ENCODE data around the gene NDUFB3. TPM values are rescaled to one million over a fixed set of nuclear protein-coding genes. Genes with fewer than 3 reads are reported as not detected.
A peak's percentile ranks its signal among the peaks of the same experiment; 100 is the strongest.
"Not testable (repeated sequence)": the region's sequence is repeated elsewhere in the genome, so short reads cannot be mapped to it uniquely, and the experiment has no call there.

The NDUFB3 gene
- 238 and 435 TPM in 2 replicates for total RNA-seq (2014; rRNA removed; shearing (Covaris generic))

- DNase-seq (ENCODE audit: low spot score): peak; percentile 91
Measured at GRCh38 chr2:201071479-201072200, at the start of gene NDUFB3, which contains the start of gene HYCC2. NDUFB3 (plus strand) TSS chr2:201072001; CDS start chr2:201078883, 6,882 bp downstream. HYCC2 (minus strand) TSS chr2:201071671; CDS start chr2:201024009, 47,662 bp downstream.

DNA sequence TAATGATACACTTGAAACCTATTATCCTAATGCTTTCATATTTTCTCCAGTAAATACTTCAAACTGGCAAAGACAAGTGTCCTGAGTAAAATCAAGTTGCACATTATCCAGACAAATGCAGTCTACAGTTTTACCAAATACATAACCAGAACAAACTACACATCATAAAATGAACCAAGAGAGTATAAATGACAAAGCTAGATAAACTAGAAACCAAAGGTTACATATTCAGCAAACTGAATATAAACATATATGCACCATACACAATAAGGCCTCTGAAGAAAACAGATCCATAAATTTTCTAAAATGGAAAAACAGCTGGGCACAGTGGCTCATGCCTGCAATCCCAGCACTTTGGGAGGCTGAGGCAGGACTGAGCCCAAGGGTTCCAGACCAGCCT, 47.3 kb upstream of the NDUFB3 start:
- no peak for DNase-seq (ENCODE audit: low spot score)

GRCh38 chr2:201034355-201034754, 37.4 kb upstream of the NDUFB3 start:
- DNase-seq (ENCODE audit: low spot score): not testable (repeated sequence)

DNA sequence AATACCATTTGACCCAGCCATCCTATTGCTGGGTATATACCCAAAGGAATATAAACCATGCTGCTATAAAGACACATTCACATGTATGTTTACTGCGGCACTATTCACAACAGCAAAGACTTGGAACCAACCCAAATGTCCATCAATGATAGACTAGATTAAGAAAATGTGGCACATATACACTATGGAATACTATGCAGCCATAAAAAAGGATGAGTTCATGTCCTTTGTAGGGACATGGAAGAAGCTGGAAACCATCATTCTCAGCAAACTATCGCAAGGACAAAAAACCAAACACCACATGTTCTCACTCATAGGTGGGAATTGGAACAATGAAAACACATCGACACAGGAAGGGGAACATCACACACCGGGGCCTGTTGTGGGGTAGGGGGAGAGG, 33.4 kb upstream of the NDUFB3 start:
- DNase-seq (ENCODE audit: low spot score): not testable (repeated sequence)

- no peak for DNase-seq (ENCODE audit: low spot score)
Measured at GRCh38 chr2:201038855-201039254, 32.9 kb upstream of the NDUFB3 start.

GRCh38 chr2:201040867-201041628, 30.8 kb upstream of the NDUFB3 start:
- no peak for DNase-seq (ENCODE audit: low spot score)

DNA sequence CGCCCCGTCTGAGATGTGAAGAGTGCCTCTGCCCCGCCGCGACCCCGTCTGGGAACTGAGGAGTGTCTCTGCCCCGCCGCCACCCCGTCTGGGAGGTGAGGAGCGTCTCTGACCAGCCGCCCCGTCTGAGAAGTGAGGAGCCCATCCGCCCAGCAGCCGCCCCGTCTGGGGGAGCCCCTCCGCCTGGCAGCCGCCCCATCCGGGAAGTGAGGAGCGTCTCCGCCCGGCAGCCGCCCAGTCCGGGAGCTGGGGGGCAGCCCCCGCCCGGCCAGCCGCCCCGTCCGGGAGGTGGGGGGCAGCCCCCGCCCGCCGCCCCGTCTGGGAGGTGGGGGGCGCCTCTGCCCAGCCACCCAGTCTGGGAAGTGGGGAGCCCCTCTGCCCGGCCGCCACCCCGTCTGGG, 29.4 kb upstream of the NDUFB3 start:
- not testable (repeated sequence) for DNase-seq (ENCODE audit: low spot score)

DNA sequence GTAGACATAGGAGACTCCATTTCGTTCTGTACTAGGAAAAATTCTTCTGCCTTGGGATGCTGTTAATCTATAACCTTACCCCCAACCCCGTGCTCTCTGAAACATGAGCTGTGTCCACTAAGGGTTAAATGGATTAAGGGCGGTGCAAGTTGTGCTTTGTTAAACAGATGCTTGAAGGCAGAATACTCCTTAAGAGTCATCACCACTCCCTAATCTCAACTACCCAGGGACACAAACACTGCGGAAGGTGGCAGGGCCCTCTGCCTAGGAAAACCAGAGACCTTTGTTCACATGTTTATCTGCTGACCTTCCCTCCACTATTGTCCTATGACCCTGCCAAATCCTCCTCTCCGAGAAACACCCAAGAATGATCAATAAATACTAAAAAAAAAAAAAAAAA, 28.8 kb upstream of the NDUFB3 start:
- DNase-seq (ENCODE audit: low spot score): not testable (repeated sequence)

DNA sequence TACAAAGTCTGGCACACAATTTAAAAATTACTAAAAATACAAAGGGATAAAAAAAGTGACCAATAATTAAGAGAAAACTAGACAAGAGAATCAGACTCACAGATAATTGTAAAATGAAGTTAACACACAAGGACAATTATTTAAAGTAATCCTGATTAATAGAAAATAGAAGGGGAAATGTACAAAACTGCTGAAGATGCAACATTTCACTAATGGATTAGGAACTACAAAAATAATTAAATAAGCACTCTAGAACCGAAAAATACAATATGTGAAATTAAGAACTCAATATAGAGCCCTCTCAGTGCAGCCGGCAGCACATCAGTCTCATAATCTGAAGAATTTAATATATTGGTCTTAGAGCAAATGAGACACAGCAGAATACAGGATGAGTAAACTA, 24.9 kb upstream of the NDUFB3 start:
- no peak for DNase-seq (ENCODE audit: low spot score)

- no peak for DNase-seq (ENCODE audit: low spot score)
Measured at GRCh38 chr2:201049455-201049854, 22.3 kb upstream of the NDUFB3 start.

DNA sequence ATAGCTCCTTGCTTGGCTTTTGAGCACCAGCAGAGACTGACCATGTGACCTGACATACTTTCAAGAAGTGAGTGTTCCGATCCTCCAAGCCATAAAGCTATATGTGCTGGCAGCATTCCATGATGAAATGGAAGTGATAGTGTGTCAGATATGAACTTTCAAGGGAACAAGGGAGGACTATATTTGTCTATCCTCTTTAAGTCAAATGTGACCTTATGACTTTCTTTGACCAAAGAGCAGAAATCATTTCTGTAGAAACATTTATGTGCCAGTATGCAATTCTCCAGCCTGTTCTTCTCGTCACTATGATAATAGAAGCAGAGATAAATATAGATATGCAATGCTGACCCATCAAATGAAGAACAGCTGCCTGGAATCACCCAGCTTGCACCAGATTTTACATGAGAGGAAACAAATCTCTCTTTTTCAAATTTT, 14.7 kb upstream of the NDUFB3 start:
- DNase-seq (ENCODE audit: low spot score): no peak

DNA sequence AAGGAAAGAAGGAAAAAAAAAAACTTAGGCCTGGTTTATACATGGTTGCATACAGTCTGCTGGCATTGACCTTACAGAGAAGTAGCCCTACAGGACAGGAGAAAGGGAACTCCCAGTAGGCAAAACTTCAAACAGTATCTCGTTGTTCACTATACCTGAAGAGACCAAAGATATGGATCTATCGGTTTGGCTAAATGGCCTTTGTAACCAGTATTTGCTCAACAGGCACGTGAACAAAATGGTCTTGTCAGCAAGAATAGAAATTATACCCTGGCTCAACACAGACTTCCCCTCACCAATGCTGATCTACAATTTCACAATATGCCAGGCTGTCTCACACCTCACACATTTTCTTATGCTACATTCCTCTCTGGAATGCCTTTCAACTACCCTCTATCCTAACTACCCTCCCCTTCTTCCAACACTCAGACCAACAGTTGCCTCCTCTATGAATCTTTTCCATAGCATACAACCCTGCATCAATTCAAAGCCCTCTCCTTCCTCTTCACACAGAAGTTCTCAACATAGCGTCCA, 14.0 kb upstream of the NDUFB3 start:
- no peak for DNase-seq (ENCODE audit: low spot score)

GRCh38 chr2:201058914-201059313, 12.9 kb upstream of the NDUFB3 start:
- DNase-seq (ENCODE audit: low spot score): no peak

- no peak for DNase-seq (ENCODE audit: low spot score)
Measured at GRCh38 chr2:201059961-201060755, 11.6 kb upstream of the NDUFB3 start.

GRCh38 chr2:201063516-201063915, 8.3 kb upstream of the NDUFB3 start:
- DNase-seq (ENCODE audit: low spot score): not testable (repeated sequence)

- no peak for DNase-seq (ENCODE audit: low spot score)
Measured at GRCh38 chr2:201064797-201065329, 6.9 kb upstream of the NDUFB3 start.

DNA sequence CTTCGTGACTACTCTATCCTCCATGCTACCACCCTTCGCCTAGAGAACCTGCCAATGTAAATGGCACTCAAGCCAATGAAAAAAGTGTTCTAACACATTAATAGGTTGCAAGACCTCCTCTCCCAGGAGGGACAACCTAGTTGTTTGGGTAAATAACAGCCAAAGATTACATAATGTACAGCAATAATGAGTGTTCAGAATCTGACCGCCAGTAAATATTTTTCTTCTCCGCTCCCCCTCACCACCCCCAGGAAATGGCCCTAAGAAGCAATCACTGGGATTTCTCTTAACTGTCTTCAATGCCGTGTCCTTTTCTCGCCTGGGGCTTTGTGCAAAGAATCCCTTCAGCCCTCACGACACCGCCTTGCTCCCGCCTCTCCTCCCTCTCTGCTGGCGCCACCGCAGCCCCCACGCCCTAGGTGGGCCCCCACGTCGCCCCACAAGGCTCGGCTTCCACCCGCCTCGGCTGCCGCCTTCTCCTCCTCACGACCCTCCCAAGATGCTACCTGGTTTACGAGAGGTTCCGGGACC, 788 bp upstream of the NDUFB3 start:
- DNase-seq (ENCODE audit: low spot score): peak; percentile 5

- DNase-seq (ENCODE audit: low spot score): no peak
Measured at GRCh38 chr2:201072201-201072530, 365 bp downstream of the NDUFB3 start.

DNA sequence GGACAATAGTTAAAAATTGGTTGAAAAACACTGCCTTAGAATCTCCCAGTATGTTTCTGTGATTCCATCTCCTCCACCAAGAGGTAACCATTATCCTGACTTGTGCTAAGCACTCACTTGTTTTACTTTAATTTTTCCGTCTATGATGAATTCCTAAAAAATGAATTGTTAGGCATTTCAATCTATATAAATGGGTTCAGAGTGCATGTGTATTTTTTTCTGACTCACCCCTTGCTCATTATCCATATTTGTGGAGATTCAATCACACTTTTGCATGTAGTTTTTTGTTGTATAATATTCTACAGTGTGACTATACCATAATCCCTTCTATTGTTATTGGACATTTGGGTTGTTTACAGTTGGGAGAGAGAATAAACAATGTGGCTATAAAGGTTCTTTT, 1.3 kb downstream of the NDUFB3 start:
- DNase-seq (ENCODE audit: low spot score): no peak

- DNase-seq (ENCODE audit: low spot score): no peak
Measured at GRCh38 chr2:201074996-201075395, 3.2 kb downstream of the NDUFB3 start.

- no peak for DNase-seq (ENCODE audit: low spot score)
Measured at GRCh38 chr2:201084863-201085262, 13.1 kb downstream of the NDUFB3 start.

Measured in A172 (cell line).